Thyroid gland (tissue), 4 donors: ENCODE results near the gene SLX9. TPM values are rescaled to one million over a fixed set of nuclear protein-coding genes. Genes with fewer than 3 reads are reported as not detected.

ENCODE experiments used
- DNase-seq, 2 donors: peaks; one replicate each; pipeline ENCODE4 v3.0.0-alpha.2; 2019
- H3K27ac ChIP-seq, 3 donors: fragments of 200-600 bp; sonication (generic); 1 replicate in 2 of 3; 2 replicates in 1 of 3; pipeline ENCODE4 v1.5.1; 2016 to 2019; ENCODE audit warnings: mild to moderate bottlenecking in 1 of 3, moderate library complexity in 1 of 3
- H3K27me3 ChIP-seq: fragments of 200-600 bp; sonication (generic); one replicate; pipeline ENCODE4 v1.5.1; 2019
- H3K36me3 ChIP-seq, 2 donors: fragments of 200-600 bp; sonication (generic); one replicate each; pipeline ENCODE4 v1.5.1; 2016 to 2019
- H3K4me1 ChIP-seq, 2 donors: fragments of 200-600 bp; sonication (generic); one replicate each; pipeline ENCODE4 v1.5.1; 2017 to 2019
- H3K4me3 ChIP-seq, 3 donors: fragments of 200-600 bp; sonication (generic); replicated peaks in 1 of 3; 1 replicate in 2 of 3; 2 replicates in 1 of 3; pipeline ENCODE4 v1.5.1; 2016; ENCODE audit warnings: mild to moderate bottlenecking in 1 of 3
- H3K9me3 ChIP-seq: fragments of 200-600 bp; sonication (generic); one replicate; pipeline ENCODE4 v1.5.1; 2017
- POLR2A ChIP-seq, 2 donors: fragments of 450-650 bp; IDR thresholded peaks; one replicate each; pipeline ENCODE4 v1.6.1; 2017; ENCODE audit warnings: antibody characterized with exemption in 2 of 2, mild to moderate bottlenecking in 2 of 2, moderate library complexity in 1 of 2
- WGBS, 2 donors: methylation state at CpG; one replicate each; pipeline ENCODE4 v1.1.5; 2017; 5-methylcytosine and 5-hydroxymethylcytosine counted together
- intact Hi-C: fragments of 100-400 bp; cut with DNase I; formaldehyde crosslinking; loops from one replicate; pipeline ENCODE4 v1.15.1; 2023
- total RNA-seq, 4 donors: library from RNA; depleted of rRNA; stranded (reverse); fragments of >200 nt; gene quantifications; one replicate each; pipeline ENCODE4 v1.2.3, GENCODE V29; 2016
- TF ChIP-seq, protein P1 (sequence below), 6 experiments: fragments of 200-600 bp in 3 of 6; fragments of 450-650 bp in 3 of 6; sonication (generic) in 3 of 6; IDR thresholded peaks; one replicate each; pipeline ENCODE4 v1.5.1; 2016 to 2019; ENCODE audit warnings: antibody characterized with exemption in 6 of 6, mild to moderate bottlenecking in 2 of 6, inconsistent platforms in 1 of 6, moderate library complexity in 1 of 6

SLX9 gene
- total RNA-seq, 4 donors from 2014 or later = 4.8 to 19.1 (median 11.2) TPM

DNA sequence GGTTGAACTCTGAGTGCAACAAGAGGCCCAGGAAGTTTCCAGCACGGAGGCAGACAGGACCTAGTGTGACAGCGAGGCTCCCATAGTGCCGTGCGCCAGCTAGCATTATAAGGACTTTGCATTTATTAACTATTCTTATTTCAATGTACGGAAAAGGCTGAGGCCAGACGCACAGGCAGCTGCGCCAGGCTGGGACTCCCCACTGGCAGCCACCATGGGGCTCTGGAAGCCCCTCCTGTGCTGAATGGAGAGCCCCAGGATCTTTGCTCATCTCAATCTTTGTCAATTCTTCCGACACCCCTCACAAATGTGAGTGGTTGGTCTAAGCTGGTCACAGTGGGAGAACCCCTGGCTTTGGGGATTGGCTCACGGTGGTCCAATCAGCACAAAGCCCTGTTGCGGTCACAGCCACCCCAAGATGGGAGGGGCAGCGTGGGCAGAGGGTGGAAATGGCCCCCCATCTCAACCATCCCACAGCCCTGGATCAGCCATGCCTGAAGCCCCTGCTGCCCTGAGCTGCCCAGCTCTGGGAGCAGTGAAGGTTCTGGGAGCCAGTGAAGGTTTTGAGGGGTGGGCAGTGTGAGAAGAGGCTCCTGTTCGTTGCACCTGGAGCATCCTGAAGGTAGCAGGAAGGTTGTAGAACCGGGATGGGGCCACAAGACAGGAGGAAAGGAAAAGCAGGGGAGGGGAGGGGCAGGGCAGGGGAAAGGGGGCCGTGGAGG is 75.1 kb downstream of the SLX9 start:
- Histone ChIP-seq H3K4me3 (no peak overlapping the region), H3K4me1 (peaks cover 0 to 23% of the 10 kb centered on the region in 2 donors), H3K27ac (no peak overlapping the region), H3K9me3 (no peaks in the 10 kb centered on the region), H3K27me3 (no peaks in the 10 kb centered on the region), H3K36me3 (no peaks in the 10 kb centered on the region)
- DNase-seq = no peak
- TF ChIP-seq, protein P1, sequence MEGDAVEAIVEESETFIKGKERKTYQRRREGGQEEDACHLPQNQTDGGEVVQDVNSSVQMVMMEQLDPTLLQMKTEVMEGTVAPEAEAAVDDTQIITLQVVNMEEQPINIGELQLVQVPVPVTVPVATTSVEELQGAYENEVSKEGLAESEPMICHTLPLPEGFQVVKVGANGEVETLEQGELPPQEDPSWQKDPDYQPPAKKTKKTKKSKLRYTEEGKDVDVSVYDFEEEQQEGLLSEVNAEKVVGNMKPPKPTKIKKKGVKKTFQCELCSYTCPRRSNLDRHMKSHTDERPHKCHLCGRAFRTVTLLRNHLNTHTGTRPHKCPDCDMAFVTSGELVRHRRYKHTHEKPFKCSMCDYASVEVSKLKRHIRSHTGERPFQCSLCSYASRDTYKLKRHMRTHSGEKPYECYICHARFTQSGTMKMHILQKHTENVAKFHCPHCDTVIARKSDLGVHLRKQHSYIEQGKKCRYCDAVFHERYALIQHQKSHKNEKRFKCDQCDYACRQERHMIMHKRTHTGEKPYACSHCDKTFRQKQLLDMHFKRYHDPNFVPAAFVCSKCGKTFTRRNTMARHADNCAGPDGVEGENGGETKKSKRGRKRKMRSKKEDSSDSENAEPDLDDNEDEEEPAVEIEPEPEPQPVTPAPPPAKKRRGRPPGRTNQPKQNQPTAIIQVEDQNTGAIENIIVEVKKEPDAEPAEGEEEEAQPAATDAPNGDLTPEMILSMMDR (IDR thresholded peaks at IDR 0.05) = no peak
- no peak for TF ChIP-seq POLR2A (IDR thresholded peaks at IDR 0.05)
- WGBS, 2 donors = 86 to 93% methylated on average over 14 of the region's 14 CpGs
- intact Hi-C loops = no loop called here

- no peaks in the 10 kb centered on the region for H3K36me3 ChIP-seq
- no peak overlapping the region for H3K27ac ChIP-seq
- WGBS, 2 donors = 76 to 85% methylated on average over 10 of the region's 11 CpGs
- peak in 1 of 2 donors; percentile 0 for DNase-seq
- intact Hi-C loops = no loop called here
- H3K4me3 ChIP-seq = no peak overlapping the region
- peaks cover 0 to 23% of the 10 kb centered on the region in 2 donors for H3K4me1 ChIP-seq
- H3K9me3 ChIP-seq = no peaks in the 10 kb centered on the region
- TF ChIP-seq, protein P1 (IDR thresholded peaks at IDR 0.05) = no peak
- TF ChIP-seq POLR2A (IDR thresholded peaks at IDR 0.05) = no peak
- H3K27me3 ChIP-seq = no peaks in the 10 kb centered on the region
These were observed 75.6 kb downstream of the SLX9 start for GRCh38 chr21:45015469-45015860.

GRCh38 chr21:45016031-45016405 is 76.2 kb downstream of the SLX9 start:
- Histone ChIP-seq H3K27me3 (no peaks in the 10 kb centered on the region), H3K4me3 (no peak overlapping the region), H3K9me3 (no peaks in the 10 kb centered on the region), H3K36me3 (no peaks in the 10 kb centered on the region), H3K4me1 (peaks cover 0 to 23% of the 10 kb centered on the region in 2 donors), H3K27ac (no peak overlapping the region)
- WGBS, 2 donors = 80 to 81% methylated on average over 6 to 7 of the region's 7 CpGs
- intact Hi-C loops = no loop called here
- DNase-seq = no peak
- TF ChIP-seq POLR2A (IDR thresholded peaks at IDR 0.05) = no peak
- TF ChIP-seq, protein P1 (IDR thresholded peaks at IDR 0.05) = no peak

DNA sequence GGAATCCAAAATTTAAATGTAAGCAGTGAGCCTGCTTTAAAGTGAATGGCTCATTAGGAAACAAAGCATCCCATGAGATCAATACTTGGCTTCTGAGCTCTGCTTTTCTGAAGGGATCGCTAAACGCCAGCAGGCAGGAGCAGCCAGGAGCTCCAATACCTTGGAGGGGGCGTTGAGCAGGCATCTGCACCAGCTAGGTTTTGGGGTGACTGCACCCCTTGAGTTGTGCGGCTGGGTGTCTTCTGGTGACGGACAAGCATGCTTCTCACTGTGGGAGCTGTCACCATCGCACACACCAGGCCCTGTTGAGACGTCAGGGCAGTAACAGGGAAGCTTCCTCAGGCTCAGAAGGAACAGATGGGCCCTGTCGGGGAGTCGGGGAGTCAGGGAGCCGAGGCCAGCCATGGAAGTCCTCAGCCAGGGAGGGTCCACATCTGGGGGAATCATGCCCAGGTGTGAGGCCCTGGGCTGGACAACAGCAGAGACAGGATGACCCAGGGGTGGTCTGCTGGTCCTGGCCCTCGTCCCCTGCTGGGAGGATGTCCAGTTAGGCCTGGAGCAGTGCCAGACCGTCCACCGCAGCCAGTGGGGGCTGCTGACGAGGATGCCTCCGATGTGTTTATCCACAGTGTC is 76.7 kb downstream of the SLX9 start:
- Histone ChIP-seq H3K27ac (no peak overlapping the region), H3K36me3 (no peaks in the 10 kb centered on the region), H3K27me3 (no peaks in the 10 kb centered on the region), H3K4me3 (no peak overlapping the region), H3K9me3 (no peaks in the 10 kb centered on the region), H3K4me1 (peaks cover 0 to 23% of the 10 kb centered on the region in 2 donors)
- 74 to 84% methylated on average over 10 to 12 of the region's 15 CpGs for WGBS, 2 donors
- intact Hi-C loops = no loop called here
- no peak for TF ChIP-seq POLR2A (IDR thresholded peaks at IDR 0.05)
- TF ChIP-seq, protein P1 (IDR thresholded peaks at IDR 0.05) = no peak
- peak in 1 of 2 donors; percentile 0 for DNase-seq
